ENCODE results near the gene DPH5.

GRCh38 chr1:101060992-101061391, 35.4 kb upstream of the DPH5 start:
- TF ChIP-seq CTCF (IDR thresholded peaks at IDR 0.05) (no peak), POLR2AphosphoS5 (IDR thresholded peaks at IDR 0.05) (no peak), POLR2A (IDR thresholded peaks at IDR 0.05) (no peak)
